ENCODE data around the gene NAMPT.

DNA sequence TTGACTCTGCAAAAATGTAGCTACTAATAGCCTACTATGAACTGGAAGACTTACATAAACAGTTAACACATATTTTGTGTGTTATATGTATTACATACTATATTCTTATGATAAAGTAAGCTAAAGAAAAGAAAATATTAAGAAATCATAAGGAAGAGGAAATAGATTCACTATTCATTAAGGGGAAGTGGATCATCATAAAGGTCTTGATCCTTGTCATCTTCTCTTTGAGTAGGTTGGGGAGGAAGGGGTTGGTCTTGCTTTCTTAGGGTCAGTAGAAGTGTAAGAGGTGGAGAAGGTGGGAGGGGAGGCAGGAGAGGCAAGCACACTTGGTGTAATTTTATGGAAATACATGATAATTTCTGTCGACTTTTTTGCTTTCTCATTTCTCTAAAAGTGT is 81.3 kb downstream of the NAMPT start:
- TF ChIP-seq, protein P1, sequence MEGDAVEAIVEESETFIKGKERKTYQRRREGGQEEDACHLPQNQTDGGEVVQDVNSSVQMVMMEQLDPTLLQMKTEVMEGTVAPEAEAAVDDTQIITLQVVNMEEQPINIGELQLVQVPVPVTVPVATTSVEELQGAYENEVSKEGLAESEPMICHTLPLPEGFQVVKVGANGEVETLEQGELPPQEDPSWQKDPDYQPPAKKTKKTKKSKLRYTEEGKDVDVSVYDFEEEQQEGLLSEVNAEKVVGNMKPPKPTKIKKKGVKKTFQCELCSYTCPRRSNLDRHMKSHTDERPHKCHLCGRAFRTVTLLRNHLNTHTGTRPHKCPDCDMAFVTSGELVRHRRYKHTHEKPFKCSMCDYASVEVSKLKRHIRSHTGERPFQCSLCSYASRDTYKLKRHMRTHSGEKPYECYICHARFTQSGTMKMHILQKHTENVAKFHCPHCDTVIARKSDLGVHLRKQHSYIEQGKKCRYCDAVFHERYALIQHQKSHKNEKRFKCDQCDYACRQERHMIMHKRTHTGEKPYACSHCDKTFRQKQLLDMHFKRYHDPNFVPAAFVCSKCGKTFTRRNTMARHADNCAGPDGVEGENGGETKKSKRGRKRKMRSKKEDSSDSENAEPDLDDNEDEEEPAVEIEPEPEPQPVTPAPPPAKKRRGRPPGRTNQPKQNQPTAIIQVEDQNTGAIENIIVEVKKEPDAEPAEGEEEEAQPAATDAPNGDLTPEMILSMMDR (IDR thresholded peaks at IDR 0.05): no peak
- TF ChIP-seq POLR2A (IDR thresholded peaks at IDR 0.05): no peak

Data from right lobe of liver (tissue), 4 donors.